Activated effector memory CD4-positive, alpha-beta T cell treated with Interleukin-2 at 50 U/mL for 16 hours (primary cell): Measurements from ENCODE around the gene SMC2.

ENCODE experiments used
- DNase-seq: peaks from one replicate; pipeline ENCODE4 v3.0.0-alpha.2; 2020

Gene SMC2

DNA sequence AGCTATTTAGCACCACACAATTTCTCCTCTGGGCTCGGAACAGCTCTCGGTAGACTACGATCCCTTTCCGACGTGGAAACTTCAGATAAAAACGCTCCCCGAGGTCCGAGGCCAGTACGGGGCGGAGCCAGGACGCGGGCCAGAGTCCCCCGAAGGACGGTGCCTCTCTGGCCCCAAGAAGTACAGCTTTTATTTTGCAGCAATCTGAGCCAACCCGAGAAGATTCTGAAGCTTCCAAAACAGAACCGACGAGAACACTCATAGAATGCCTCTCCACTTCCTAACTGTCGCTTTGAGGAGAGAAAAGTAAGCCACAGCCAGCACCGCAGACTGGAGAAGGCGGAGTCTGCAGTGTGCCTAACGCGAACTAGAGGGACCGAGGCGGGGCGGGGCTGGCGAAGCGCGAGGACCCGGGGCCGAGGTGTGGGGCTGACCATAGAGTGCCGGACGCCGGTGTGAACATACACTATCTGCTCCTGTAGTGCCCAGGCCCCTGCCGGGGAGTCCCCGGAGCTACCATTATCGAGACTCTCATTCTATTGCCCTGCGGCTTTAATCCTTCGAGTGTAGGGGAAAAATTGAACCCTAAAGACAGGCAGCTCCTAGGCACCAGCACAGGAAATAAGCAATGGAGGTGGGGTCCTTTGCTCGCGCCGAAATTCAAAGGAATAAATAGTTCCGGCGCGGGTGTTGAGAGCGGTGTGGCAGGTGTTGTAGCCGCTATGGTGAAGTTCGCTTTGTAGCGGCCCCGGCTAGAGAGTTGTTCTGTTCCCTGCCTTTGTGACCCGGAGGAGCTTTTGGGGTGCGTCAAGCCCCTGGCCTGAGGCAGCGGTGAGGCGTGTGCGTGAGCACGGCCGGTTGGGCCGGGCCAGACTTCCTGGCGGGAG, at the start of gene SMC2:
TSS of gene SMC2 (plus strand) at position 663 of the 887 bp plus-strand sequence. CDS start 1,076 bp downstream, outside the sequence.
- peak; percentile 92 for DNase-seq

DNA sequence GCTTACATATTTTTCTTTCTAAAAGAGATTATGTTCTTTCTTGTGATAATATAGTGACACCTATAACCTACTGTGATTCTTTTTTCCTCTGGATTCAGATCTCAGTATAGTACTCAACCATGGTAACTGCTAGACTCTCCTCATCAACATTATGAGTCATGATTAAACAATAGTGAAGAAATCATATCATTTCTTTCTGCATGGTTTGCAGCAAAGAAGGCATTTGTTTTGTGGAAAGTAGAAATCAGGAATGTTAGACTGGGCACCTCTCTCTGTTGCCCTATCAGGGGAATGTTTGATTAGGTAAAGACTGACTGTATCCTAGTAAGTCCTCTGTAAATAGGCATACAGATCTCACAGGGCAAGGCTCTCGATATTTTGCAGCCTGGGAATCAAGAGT, 25.6 kb upstream of the SMC2 start:
- DNase-seq, result no peak

DNA sequence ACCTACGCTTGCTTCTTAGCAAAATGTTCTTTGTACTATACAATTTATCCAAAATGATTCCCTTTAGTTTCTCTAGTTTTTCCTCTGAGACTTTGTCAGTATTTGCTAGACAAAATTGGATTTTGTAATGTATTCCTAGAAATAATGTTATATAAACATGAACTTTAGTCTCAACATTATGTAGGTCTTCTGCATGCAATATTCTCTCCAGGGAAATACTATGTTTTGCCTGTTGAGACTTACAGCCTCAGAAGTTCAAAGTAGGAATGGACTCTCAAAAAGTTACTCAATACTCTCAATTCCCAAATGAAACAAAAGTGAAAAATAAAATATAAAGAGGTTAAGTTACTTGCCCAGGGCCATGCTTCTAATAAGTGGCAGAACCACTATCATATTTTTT, 24.8 kb upstream of the SMC2 start:
- no peak for DNase-seq

DNA sequence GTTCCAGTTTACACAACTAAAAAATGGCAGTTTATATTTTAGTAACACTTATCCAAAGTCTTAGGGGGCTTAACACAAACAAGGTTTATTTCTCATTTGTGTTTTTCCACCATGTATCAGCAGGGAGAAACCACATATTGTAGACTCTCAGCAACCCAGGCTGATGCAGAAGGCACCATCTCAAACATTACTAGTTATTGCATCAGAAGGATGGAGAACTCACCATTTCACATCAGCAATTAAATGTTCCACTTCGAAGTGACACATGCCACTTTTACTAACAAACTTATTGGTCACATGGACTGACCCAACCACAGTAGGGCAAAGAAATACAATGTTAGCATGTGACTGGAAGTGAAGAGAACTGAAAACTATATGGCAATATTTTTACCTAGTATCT, 22.5 kb upstream of the SMC2 start:
- no peak for DNase-seq

DNA sequence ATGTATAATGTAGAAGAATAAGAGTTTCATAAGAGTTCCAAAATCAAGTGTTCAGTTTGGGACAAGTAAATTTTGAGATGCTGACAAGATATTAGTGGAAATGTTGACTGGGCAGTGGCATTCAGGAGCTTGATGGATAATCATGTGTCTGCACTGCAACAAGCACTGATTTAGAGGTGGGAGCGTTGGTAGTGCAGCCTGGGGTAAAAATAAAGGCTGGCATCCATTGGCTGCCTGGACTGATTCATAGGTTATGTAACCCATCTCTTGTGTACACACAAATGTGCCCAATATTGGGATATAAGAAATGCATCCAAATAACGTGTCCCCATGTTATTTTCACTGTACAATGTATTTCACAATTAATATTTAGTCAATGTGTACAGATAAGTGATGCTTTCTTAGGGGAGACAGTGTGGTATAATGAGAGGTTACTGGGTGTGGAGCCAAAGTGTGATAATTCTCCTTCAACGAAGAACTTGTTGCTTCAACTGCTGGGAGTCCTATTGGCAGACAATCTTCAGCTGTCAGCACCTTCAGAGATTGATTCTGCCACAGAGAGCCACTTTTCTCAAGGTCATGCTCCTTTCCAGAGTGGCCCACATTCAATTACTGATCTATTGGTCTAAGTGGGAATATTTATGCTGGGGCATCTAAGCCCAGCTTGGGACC, 20.9 kb upstream of the SMC2 start:
- no peak for DNase-seq

DNA sequence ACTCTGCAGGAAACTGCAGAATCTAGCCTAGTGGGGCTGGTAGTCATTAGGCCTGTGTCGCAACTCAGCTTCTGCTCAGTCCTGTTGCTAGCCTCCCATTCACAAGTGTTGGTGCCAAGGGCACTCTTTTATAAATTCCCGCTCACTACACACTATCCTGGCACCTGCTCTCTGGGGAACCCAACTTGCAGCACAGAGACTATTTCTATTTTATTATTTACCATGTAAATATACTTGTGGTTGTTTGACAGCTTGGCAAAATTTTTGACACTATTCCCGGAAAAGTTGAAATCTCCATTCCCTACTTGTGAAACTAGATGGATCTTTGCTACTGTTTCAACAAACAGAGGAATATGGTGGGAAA, 20.4 kb upstream of the SMC2 start:
- no peak for DNase-seq

DNA sequence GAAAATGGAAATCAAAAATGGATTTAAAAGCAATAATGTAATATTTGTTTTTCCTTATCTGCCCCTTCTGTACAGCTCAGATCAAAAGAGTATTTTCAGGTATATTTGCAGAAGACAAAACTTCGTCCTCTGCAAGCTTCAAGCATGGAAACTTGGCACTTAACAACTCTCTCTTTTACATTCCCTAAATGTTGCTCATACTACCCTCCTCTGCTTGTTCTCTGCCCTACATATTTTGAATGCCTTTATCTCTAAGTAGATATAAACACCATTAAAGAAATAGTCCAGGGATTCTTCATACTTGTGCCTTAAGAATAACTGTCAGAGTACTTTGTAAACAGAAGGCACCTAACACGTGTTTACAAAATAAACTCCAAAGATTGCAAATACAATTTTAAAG, 19.2 kb upstream of the SMC2 start:
- DNase-seq, result no peak

DNA sequence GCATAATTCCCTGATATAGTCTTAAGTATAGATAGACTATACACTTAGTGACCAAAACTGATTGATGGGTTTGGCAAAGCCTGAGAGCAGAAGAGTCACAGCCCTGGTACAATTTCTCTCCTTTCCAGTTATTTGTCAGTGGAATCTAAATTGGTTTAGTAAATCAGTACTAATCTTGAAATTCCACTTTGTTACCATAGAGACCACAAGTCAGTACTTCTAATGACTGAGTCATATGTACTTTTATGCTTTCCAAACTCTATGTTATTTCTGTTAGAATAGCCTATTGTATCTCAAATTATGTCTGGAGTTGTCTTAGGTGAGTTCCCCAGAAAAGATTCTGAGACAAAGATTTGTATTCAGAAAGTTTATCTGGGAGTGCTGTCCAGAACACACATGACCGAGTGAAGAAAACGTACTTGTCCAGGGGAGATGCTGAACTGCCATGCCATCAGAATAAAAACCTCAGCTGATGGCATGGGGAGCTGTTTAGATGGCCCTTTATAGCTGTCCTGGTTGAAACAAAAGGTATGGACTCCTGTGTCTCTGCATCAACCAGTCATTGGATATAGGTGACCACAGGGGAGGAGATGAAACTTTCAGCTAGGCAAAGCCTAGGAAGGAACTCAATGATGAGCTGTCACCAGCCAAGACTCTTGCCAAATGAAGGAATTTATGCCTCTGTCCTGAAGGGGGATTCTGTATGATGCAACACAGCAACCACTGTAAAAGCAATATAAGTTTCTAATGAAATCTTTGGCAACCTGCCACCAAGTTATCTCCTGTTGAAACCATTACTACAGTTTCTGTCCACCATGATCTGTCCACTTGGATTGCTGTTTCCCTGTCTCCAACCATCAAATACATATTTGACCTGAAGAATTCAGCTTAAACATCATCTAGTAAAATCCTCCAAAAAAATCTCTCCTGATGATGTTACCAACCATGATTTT, 18.0 kb upstream of the SMC2 start:
- no peak for DNase-seq

DNA sequence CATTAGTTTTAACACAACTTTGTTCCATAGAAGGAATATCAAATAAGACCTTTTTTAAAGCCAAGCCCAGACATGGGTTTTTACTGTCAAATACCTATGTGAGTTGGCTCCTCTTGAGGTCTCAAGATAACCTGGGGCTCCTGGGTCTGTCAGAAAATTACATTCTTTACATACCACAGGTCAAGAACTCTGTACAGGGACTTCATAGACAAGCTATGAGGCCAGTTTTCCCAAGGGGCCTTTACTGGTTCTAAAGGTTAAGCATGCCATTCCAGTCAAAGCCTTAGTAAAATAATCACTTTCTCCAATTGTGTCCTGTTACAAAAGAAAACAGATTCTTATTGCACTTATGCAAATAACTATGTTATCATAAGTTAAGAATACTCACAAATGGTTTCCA, 15.5 kb upstream of the SMC2 start:
- no peak for DNase-seq

DNA sequence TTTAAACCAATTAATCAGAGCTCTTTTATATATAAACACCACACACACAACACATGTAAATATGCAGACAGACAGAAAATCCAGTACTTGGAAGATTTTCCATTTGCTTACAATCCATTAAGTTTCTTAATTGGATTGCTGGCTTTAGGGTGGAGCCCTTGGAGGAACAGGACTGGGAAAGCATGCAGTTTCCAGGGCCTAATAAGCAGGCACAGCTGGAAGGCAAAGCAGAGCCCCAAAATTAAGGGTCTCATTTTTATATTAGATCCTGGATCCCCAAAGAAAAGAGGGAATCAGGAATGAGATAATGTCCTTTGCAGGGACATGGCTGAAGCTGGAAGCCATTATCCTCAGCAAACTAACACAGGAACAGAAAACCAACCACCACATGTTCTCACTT, 13.1 kb upstream of the SMC2 start:
- no peak for DNase-seq

DNA sequence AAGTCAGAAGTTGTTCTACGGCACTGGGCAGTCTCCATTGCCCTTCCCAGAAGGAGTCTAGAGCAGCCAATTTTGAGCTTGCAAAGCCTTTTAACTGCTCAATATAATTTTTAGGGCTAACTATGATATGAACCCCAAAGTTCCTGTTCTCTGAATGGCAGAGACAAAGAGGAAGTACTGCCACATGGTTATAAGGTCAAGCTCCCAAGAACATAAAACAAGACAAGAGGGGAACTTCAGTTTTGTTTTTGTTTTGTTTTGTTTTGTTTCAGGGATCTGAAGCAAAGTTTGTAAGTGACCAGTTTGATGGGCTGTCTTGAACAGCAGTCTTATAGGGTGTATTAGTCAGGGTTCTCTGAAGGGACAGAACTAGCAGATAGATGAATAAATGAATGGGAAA, 11.9 kb upstream of the SMC2 start:
- DNase-seq, result no peak

DNA sequence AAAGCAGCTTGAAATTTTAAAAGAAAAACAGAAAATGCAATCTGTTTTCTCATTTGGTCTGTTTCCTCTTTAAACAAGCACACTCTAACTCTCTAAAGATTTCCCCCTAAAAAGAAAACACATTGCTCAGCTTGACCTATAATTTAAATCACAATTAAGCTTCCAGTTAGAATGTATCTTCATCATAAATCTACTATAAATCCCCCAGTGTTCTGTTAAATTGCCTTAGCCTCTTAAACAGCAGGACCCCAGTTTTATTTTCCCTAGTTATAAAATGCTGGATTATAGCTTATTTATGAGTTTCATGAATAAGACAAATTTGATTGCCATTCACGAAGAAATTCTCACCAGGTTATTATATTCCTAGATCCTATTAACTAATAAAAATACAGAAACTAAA, 8.6 kb upstream of the SMC2 start:
- no peak for DNase-seq

DNA sequence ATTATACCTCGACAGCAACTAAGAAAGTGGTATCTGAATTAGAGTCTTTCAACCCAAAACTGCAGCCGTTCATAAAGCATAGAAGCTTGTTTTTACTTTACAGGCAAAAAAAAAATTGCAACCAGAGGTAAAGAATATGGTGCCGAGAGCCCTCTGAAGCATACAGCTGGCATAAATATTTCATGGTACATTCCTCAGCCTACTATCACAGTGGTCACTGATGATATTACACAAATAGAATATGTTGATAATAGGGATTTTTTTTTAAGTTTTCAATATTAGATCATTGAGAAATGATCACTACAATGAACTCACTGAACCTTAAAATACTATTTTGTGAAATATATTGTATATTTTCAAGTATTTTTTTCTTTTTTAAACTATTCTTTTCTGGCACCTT, 6.2 kb upstream of the SMC2 start:
- DNase-seq, result no peak

DNA sequence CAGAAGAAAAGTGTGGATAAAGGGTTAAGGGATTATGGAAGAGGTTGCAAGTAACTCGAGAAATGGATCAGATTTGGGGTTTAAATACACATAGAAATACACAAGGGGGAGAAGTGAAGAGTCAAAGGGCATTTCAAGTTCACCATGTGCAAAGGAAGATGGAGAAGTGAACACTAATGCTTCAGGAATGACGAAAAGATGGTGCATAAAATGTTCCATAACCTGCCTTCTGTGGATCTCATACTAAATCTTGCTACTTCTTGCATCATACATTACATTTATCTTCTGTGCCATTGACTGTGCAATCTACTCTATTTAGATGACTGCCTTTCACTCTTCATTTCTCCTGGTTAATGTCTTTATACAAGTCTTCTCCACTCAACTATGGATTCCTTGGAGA, 5.7 kb upstream of the SMC2 start:
- DNase-seq, result no peak

DNA sequence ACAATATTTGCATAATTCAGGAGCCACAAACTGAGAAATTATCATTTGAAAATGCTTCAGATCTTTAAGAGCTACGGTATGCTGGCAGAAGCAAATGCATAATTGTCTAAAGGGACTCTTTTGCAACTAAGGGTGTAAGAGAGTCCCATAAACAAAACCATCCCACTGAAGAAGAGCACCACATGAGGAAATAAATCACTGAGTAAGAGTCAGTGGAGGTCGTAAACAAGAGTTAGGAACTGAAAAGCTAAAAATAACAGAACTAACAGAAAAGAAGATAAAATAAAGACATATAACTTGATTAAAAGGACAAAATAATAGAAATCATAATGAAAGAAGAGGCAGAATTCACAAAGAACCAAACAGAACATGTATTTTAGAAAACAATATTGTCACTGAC, 3.5 kb upstream of the SMC2 start:
- DNase-seq, result no peak

DNA sequence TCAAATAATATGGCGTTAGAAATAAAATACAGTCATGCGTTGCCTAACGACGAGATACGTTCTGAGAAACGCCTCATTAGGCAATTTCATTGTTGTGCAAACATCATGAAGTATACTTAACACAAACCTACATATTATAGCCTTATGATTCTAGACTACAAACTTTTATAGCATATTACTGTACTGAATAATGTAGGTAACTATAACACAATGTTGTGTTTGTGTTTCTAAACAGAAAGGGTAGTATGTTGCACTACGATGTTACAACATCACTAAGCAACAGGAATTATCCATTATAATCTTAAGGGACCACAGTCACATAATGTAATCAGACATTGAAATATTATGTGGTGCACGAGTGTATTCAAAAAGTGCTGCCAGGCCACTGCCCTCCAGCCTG, 3.0 kb upstream of the SMC2 start:
- DNase-seq, result no peak

DNA sequence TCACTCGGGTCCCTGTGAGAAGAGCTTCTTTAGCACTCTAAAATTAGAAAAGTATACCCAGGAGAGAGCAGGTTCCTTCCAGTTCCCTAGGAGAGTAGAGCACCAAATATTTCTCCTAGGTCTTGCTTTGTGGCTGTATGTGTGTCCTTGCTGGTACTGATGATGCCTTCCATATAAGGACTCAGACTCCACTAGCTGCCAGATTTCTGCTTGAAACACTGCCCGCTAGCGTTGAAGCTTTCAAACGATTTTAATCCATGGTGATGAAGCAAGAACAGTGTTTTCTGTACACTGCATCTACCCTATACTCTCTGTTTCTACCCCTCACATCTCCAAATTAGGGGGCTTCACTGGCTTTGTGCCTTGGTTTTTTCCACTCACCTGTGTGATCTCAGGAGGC, 2.4 kb upstream of the SMC2 start:
- no peak for DNase-seq

DNA sequence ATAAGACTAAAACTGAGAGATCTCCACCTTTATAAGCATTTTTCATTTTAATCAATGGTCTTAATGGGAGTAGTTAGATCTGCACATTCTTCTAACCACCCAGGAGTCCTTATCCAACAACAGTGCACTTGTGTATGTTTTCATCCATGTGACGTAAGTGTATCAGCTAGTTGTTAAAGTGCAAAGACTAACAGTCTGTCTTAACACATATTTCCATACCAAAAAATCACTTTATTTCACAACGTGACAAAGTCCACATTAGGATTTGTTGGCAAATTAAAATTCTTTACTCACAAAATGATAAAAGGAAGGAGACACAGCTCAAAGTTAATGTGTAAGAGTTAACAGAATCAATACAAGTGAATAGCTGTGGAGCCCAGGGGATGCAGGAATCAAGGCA, 1.9 kb upstream of the SMC2 start:
- DNase-seq, result no peak

DNA sequence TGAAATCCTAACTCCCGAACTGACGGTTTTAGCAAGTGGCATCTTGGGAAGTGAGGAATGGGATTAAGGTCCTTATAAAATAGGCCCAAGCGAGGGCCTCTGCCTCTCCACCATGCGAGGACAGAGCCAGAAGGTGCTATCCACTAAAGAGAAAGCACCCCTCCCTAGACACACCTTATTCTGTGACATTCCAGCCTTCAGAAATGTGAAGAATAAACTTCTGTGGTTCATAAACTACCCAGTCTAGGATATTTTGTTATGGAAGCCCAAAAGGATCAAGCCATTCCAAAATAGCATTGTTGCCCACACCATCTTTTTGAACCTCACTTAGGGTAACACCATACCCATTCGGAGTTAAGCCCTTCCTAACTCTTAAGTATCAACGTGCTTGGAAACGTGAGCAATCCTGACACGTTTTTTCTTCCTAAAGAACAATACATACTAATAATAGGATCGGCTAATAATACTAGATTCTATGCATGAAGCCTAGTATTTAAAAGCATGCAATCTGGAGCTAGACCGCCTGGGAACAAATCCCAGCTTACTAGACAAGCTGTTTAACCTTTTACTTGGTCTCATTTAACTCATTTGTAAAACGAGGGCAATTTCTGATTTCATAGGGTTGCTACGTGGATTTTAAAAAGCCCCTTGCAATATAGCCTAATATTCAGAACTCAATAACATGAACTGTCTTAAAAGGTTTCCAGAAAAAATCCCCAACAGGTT, 1.1 kb upstream of the SMC2 start:
- no peak for DNase-seq

DNA sequence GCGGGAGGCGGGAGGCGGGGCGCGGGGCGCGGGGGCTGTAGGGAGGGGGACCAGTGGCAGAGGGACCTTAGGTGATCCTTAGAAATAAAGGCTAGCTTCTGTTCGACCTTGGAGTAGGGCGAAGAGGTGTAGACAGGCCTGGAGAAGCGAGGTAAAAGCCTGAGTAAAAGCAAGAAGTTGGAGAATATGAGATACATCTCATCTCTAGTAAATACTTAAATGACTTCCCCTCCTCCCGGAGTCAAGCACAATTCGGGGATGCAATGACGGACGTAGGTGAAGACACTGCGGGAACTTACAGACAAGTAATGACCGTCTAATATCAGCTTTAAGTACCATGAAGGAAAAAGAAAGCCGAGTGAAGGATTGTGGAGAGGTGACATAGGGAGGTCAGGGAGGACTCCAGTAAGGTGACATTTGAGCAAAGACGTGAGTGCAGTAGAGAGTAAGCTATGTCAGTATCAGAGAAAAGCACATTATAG, 466 bp downstream of the SMC2 start:
- no peak for DNase-seq

DNA sequence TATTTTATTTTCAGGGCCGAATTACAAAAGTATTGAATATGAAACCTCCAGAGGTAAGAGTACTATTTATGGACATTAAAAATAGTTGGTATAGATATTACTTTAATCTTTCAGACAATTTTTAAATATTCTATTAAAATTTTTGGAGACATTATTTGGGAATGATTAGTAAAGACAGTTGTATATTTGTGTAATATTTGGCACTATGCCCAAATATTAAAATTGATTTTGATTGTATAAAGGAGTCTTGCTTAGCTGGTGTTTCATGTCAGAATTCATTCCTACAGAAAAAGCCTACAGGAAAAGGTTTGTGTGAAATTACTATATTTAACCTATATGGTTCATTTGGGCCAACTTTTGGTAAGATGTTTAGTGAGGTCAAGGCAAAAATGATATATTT, 5.5 kb downstream of the SMC2 start:
- no peak for DNase-seq

DNA sequence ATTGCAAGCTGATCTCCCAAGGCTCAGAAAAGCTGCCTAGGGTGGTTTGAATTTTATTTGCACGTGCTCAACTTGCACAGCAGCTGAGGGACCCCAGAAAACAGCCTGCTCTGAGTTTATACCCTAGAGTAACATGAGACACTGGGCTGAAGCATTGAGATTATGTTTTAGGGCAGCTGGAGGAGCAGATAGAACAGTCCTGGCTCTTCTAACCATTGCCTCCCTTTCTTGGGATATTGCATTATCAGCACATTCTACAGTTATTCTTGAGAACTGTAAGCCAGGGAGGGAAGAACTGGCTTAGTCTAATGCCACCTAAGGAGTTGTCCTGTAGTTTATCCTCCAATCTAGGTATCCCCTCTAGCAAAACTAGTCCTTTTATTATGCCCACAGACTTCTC, 10.3 kb downstream of the SMC2 start:
- no peak for DNase-seq

DNA sequence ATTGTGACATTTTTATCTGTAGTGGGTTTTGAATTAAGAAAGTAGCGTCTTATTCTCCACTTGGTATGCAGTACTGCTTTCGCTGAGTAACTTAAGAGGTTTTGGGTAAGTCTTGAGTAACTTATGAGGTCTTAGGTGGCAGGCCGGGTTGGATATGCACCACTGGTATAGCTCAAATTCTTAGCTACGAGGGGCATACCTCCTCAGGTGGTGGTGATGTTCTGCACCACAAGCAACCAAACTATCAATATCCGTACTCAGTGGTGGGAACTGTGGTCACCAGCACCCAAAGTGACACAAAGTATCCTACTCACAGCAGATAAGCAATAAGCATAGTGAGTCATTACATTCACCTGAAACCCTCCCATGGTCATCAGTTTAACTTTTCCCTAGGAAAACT, 13.7 kb downstream of the SMC2 start:
- no peak for DNase-seq
